Colonic mucosa (tissue), 4 donors: ENCODE results near the gene GCG. TPM values are rescaled to one million over a fixed set of nuclear protein-coding genes. Genes with fewer than 3 reads are reported as not detected.

Source experiments
- DNase-seq: peaks from one replicate; pipeline ENCODE4 v3.0.0-alpha.2; 2020
- H3K27ac ChIP-seq: fragments of 200-600 bp; one replicate; pipeline ENCODE4 v1.8.0; 2021
- H3K27me3 ChIP-seq: fragments of 200-600 bp; one replicate; pipeline ENCODE4 v1.8.0; 2021
- H3K36me3 ChIP-seq: fragments of 200-600 bp; one replicate; pipeline ENCODE4 v1.8.0; 2021
- H3K4me1 ChIP-seq: fragments of 200-600 bp; one replicate; pipeline ENCODE4 v1.8.0; 2021; ENCODE audit warnings: mild to moderate bottlenecking
- H3K4me3 ChIP-seq: fragments of 200-600 bp; one replicate; pipeline ENCODE4 v1.8.0; 2021
- H3K9ac ChIP-seq, 2 donors: one replicate each; pipeline ENCODE4 v1.7.0; 2013; ENCODE audit warnings: control low read depth in 2 of 2, low read depth in 2 of 2, low read length in 2 of 2
- H3K9me3 ChIP-seq: fragments of 200-600 bp; one replicate; pipeline ENCODE4 v1.8.0; 2021
- CTCF ChIP-seq: fragments of 200-600 bp; IDR thresholded peaks from one replicate; pipeline ENCODE4 v1.8.0; 2022; ENCODE audit warnings: antibody characterized with exemption, mild to moderate bottlenecking
- intact Hi-C: fragments of 100-400 bp; cut with DNase I; formaldehyde crosslinking; loops from one replicate; pipeline ENCODE4 v1.14.1; 2022
- total RNA-seq, 2 donors: library from RNA; stranded (reverse); fragmentation: NEBNext Ultra II Directional in 1 of 2; extraction: Animal tissue kit (Norgen Biotek cat#: 25700) in 1 of 2; gene quantifications; one replicate each; pipeline ENCODE4 v1.2.1, GENCODE V29; 2021
- donor health status: healthy.
- donor health status: DM: no; HTN: no; CAD: no.
- donor health status: DM: no; HTN: no; CAD: no.

GCG gene
- total RNA-seq, 2 donors from 2014 or later, result 55.8 to 81.3 TPM

GRCh38 chr2:162143969-162144368 is 8.1 kb downstream of the GCG start:
- intact Hi-C loops, result no loop called here
- DNase-seq, result no peak
- no peaks in the 10 kb centered on the region for H3K9me3 ChIP-seq
- no peaks in the 10 kb centered on the region for H3K4me1 ChIP-seq
- H3K4me3 ChIP-seq, result no peak overlapping the region
- no peak overlapping the region for H3K27ac ChIP-seq
- no peak overlapping the region for H3K9ac ChIP-seq
- H3K27me3 ChIP-seq, result no peaks in the 10 kb centered on the region
- TF ChIP-seq CTCF, result no peak
- H3K36me3 ChIP-seq, result no peaks in the 10 kb centered on the region

DNA sequence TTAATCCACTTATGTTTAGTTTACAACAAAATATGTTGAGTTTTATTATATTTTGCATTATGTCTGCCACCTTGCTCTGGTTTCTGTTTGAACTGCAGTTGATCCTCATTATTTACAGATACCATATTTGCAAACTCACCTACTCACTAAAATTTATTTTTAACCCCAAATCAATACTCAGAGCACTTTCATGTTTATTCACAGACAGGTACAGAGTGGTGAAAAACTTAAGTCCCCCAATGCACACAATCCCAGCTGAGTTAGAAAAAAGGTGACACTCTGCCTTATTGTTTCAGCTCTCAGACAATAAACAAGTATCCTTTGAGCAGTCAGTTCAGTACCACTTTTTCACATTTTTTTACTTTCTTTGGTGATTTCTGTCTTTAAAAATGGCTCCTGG is 13.7 kb downstream of the GCG start:
- H3K27ac ChIP-seq, result no peak overlapping the region
- no peaks in the 10 kb centered on the region for H3K9me3 ChIP-seq
- DNase-seq, result no peak
- no peak overlapping the region for H3K9ac ChIP-seq
- intact Hi-C loops, result no loop called here
- TF ChIP-seq CTCF, result no peak
- H3K4me3 ChIP-seq, result no peak overlapping the region
- no peaks in the 10 kb centered on the region for H3K36me3 ChIP-seq
- H3K4me1 ChIP-seq, result no peaks in the 10 kb centered on the region
- no peaks in the 10 kb centered on the region for H3K27me3 ChIP-seq

- Histone ChIP-seq H3K9me3 (no peaks in the 10 kb centered on the region), H3K27ac (no peak overlapping the region), H3K9ac (no peak overlapping the region), H3K4me1 (no peaks in the 10 kb centered on the region), H3K36me3 (no peaks in the 10 kb centered on the region), H3K4me3 (no peak overlapping the region), H3K27me3 (no peaks in the 10 kb centered on the region)
- DNase-seq, result no peak
- no peak for TF ChIP-seq CTCF
- intact Hi-C loops, result loop anchor here (5.0 kb wide), 1 partner anchor 120 kb away; no protein-coding TSS in a partner anchor
These were observed 24.6 kb downstream of the GCG start for GRCh38 chr2:162127422-162127821.

- no peak for TF ChIP-seq CTCF
- Histone ChIP-seq H3K9ac (no peak overlapping the region), H3K4me3 (no peak overlapping the region), H3K36me3 (no peaks in the 10 kb centered on the region), H3K27me3 (no peaks in the 10 kb centered on the region), H3K9me3 (no peaks in the 10 kb centered on the region), H3K4me1 (no peaks in the 10 kb centered on the region), H3K27ac (no peak overlapping the region)
- DNase-seq, result no peak
- intact Hi-C loops, result loop anchor here (5.0 kb wide), 1 partner anchor 119 kb away; no protein-coding TSS in a partner anchor
These were observed 25.5 kb downstream of the GCG start for GRCh38 chr2:162126527-162126926.

GRCh38 chr2:162126111-162126519 is 25.9 kb downstream of the GCG start:
- Histone ChIP-seq H3K4me3 (no peak overlapping the region), H3K36me3 (no peaks in the 10 kb centered on the region), H3K27me3 (no peaks in the 10 kb centered on the region), H3K4me1 (no peaks in the 10 kb centered on the region), H3K9ac (no peak overlapping the region), H3K9me3 (no peaks in the 10 kb centered on the region), H3K27ac (no peak overlapping the region)
- no peak for DNase-seq
- TF ChIP-seq CTCF, result no peak
- intact Hi-C loops, result loop anchor here (5.0 kb wide), 1 partner anchor 119 kb away; no protein-coding TSS in a partner anchor
